Measurements from ENCODE around the gene IRS1.
A peak's percentile ranks its signal among the peaks of the same experiment; 100 is the strongest.

The IRS1 gene

GRCh38 chr2:226758921-226759640 is 40.5 kb downstream of the IRS1 start:
- DNase-seq (ENCODE audit: low read depth) = no peak

GRCh38 chr2:226756131-226756530 is 43.5 kb downstream of the IRS1 start:
- DNase-seq (ENCODE audit: low read depth) = peak; percentile 83

- no peak for DNase-seq (ENCODE audit: low read depth)
Measured at GRCh38 chr2:226755631-226756030, 44.0 kb downstream of the IRS1 start.

GRCh38 chr2:226754821-226755604 is 44.6 kb downstream of the IRS1 start:
- DNase-seq (ENCODE audit: low read depth) = no peak

GRCh38 chr2:226752887-226753286 is 46.7 kb downstream of the IRS1 start:
- DNase-seq (ENCODE audit: low read depth) = no peak

GRCh38 chr2:226747288-226747687 is 52.3 kb downstream of the IRS1 start:
- no peak for DNase-seq (ENCODE audit: low read depth)

- DNase-seq (ENCODE audit: low read depth) = no peak
Measured at GRCh38 chr2:226746196-226746800, 53.3 kb downstream of the IRS1 start.

- no peak for DNase-seq (ENCODE audit: low read depth)
Measured at GRCh38 chr2:226743915-226744314, 55.7 kb downstream of the IRS1 start.

DNA sequence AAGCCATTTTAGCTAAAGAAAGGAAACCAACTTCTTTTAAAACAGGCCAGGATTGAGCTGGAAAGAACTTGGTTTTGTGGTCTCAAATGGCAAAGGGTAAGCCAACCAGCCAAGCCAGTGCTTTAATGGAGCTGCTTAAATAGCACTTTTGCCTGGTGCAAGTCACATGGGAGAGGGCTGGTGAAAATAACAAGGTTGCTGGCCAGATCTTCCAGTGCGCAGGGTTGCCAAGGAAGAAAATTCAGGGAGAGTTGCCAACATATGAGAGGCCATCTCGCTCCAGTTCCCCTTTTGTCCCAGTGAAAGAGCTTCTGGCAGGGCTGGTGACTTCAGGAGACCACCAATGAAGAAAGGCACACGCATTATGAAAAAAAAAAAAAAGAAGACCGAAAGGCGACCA is 57.3 kb downstream of the IRS1 start:
- DNase-seq (ENCODE audit: low read depth) = no peak

DNA sequence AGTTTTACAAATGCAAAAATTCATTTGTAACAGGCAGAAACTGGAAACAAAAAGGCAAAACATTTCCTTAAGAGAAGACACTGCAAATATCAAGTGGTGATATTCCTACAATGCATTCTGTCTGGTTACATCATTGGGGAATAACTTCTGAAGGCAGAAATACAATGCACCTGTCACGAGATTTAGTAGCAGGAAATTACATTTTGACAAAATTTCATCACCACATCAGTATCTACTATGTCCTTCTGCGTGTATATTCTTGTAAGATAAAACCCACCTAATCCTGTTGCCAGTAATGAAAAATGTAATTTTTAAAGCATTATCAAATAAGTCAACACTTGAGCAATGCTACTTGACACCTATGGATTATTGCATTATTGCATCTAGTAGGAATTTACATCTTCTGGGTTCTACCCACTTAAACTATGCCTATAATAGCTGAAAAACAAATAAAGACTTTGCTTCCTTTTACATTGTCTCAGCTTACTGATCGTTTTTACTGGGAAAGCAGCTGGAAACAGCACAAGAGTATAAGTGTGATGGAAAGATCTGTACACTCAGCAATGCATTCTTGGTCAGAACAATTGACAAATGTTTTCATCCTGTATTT is 59.5 kb downstream of the IRS1 start:
- no peak for DNase-seq (ENCODE audit: low read depth)

DNA sequence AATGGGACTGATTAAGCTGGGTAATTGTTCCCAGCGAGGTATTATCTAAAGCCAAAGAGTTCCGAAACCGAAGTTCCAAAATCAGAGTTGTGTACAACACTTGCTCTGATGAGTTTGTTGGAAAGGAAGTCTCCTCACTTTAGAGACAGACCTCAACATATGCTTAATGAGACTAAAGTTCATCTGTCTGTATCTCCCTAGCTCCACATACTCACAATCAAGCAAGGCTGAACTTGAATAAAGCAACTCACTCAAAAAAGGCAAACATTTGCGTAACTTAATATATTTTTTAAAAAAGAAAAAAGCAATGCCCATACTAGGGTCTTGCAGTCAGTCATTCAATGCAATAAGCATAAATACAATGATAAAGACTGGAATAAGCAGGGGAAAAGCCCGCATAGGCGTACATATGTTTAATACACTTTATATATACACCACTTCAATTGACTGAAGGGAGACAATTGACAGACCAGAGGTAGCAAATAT is 60.0 kb downstream of the IRS1 start:
- DNase-seq (ENCODE audit: low read depth) = no peak

DNA sequence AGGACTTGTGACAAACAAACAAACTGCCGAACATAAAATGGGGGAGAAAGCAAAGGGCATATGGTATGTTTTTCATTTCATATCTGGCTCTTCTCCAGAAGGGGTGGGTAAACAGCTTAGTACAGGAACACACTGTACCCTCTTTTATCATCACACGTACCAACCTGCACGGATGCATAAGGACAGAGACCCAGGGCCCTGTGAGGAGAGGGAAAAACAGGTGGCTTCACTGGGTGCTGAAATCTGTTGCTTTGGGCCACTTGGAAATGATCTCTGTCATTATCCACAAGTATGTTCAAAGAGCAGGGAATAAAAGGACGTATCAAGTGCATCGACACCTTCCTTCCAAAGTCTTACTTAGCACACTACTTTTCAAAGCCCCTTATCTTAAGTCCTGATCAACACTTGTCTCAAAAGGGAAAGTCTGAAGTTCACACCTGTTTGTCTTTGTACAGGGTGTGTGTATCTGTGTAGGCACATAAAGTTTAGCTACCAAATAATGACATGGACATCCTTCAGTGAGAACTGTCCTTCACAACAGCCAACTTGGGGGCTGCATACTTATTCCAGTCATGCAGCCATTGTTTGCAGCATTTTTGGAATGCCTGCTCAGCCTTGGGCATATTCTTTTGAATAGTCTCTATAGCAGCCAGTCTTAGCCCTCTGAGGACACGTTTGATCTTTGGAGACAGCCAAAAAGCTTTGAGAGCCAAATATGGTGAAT is 60.6 kb downstream of the IRS1 start:
- DNase-seq (ENCODE audit: low read depth) = no peak

DNA sequence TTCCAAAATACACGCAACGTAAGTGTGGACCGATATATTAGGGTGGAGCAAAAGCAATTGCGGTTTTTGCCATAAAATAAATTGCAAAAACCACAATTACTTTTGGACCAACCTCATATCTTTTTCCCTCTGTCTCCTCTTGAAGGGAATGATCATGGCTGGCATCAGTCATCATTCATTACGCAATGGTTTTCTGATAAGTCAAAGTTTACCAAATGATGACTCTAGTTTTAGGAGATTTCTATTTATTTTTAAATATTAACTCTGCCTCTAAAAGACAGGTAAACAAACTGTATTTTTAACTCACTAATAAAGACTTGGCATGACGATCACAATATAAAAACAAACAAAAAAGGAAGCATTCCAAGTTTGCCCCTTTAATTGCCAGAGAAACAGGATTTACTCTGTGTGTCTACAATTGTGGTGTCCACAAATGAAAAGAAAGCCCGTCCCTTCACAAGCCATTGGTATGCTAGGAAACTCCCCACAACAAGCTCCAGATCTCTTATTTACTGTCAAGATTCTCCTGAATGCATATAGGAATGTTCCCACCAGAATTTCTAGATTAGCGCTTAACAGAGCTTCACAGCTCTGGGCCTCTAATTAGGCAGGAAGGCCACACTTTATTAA is 61.3 kb downstream of the IRS1 start:
- no peak for DNase-seq (ENCODE audit: low read depth)

GRCh38 chr2:226736382-226736781 is 63.2 kb downstream of the IRS1 start:
- DNase-seq (ENCODE audit: low read depth) = no peak

DNA sequence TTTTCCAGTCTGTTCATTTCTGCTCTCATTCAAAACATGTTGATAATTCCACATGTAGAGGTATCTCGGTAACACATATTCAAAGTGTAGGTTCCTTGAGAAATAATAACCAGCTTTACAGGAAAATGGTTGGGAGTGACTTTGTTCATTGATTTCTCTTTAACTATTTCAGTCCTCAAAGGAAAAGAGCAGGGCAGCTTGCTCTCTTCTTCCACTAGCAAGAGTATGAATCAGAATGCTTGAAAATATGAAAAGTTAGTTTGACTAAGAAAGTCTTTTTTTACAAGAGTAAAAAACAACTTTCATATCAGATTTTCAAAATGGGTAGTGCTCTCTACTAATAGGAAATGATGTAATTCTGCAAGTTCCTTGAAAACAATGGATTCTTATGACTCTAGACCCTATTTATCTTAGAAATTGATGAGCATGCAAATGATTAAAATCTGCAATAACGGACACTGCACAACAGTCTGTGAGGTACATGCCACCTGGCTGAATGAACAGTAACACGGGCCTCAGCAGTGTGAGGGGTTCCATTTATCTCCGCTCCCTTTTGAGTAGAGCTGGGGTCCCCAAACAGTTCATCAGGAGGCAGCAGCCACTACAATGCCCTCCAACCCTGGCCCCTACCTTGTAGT is 65.6 kb downstream of the IRS1 start:
- no peak for DNase-seq (ENCODE audit: low read depth)

DNA sequence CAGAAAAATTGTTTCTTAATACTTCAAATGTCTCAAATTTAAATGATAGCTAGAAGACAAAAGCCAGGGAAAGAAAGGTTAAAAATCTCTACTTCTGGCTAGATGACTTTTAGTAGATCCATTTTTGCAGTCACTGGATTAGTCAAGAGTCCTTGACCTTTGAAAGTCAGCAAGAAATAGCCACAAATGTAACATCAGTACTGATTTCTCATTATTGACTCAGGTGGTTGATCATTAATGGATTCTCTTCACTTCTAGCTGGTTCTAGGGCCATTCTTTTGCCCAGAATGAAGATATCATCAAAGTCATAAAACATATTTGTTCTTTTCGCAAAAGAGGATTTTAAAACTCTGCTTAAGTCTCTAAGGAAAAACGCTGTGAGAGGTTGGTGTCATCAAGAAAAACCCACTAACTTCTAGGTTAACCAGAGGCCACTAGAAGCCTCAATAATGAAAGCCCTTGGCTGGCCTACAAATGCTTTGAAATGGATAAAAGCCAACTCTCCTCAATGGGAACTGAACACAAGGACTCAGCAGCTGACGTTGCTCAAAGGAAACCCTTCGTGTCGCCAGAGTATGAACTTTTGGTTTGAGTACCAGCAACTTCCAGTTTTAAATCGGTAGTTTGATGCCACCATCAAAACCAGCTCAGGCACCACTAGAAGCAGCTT is 66.3 kb downstream of the IRS1 start:
- DNase-seq (ENCODE audit: low read depth) = no peak

- no peak for DNase-seq (ENCODE audit: low read depth)
Measured at GRCh38 chr2:226732478-226733188, 67.0 kb downstream of the IRS1 start.

DNA sequence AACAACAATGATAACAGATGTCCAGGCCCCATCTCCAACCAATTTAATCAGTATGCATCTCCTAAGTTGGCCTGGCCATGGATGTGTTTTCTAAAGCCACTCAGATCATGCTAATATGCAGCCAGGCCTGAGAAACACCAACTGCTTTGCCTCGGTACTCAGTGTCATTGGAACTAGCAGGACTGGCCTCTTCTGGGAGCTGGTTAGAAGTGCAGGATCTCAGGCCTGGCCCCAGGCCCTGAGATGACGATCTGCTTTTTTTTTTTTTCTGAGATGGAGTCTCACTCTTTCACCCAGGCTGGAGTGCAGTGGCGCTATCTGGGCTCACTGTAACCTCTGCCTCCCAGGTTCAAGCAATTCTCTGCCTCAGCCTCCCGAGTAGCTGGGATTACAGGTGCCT is 69.1 kb downstream of the IRS1 start:
- no peak for DNase-seq (ENCODE audit: low read depth)

DNA sequence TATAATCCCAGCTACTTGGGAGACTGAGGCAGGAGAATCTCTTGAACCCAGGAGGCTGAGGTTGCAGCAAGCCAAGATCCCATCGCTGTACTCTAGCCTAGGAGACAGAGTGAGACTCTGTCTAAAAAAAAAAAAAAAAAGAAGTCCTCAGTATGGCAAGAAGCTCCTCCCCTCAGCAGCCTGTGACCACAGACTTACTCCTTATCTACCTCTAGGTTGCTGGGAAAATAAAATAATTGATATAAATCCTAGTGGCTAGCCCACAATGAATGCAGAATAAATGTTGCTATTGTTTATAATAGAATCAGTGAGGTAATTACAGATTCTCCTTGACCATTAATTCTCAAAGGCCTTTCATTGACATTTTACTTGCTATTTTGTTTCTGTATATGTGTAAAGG is 70.6 kb downstream of the IRS1 start:
- no peak for DNase-seq (ENCODE audit: low read depth)

DNA sequence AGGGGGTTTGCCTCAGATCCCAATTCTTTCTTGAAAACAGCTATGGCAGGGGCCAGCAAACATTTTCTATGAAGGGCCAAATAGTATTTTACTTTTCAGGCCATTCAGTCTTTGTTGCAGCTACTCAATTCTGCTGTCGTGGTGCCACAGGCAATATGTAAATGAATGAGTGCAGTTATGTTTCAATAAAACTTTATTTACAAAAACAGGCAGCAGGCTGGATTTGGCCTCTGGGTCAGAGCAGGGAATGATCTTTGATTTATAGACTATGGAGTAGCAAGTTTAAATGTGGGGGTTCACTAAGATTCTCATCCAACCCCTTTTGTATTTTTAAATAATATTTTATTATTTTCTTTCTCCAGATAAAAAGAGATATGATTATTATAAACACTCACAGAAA is 72.4 kb downstream of the IRS1 start:
- no peak for DNase-seq (ENCODE audit: low read depth)

Data from non-pigmented ciliary epithelial cell (primary cell).